Measurements from ENCODE around the gene HOXC6. TPM values are rescaled to one million over a fixed set of nuclear protein-coding genes. Genes with fewer than 3 reads are reported as not detected.
A peak's percentile ranks its signal among the peaks of the same experiment; 100 is the strongest.

HOXC6 gene
- total RNA-seq, 1 donor from 2014 or later = not detected

GRCh38 chr12:54000116-54001114 lies 27.8 kb upstream of the HOXC6 start, which contains the start of gene HOXC9:
Gene HOXC9, plus strand, starts transcription at chr12:54000161. Its CDS starts 28 bp downstream, at chr12:54000189.
- Histone ChIP-seq H3K27ac (no peak within 1 kb of the TSS), H3K9me3 (no peaks in the 10 kb centered on the region), H3K36me3 (no peaks in the 10 kb centered on the region), H3K27me3 (peaks cover 37% of the 10 kb centered on the region), H3K4me3 (peak within 1 kb of the TSS; percentile 25 to 31), H3K4me1 (peaks cover 24% of the 10 kb centered on the region)
- no peak for DNase-seq (ENCODE audit: extremely low spot score in 2 of 2)
- no peak for TF ChIP-seq POLR2AphosphoS5 (IDR thresholded peaks at IDR 0.05; ENCODE audit: insufficient read depth in 1 of 2, low read depth in 1 of 2)
- TF ChIP-seq CTCF (IDR thresholded peaks at IDR 0.05) = no peak
- no peak for TF ChIP-seq POLR2A (IDR thresholded peaks at IDR 0.05)
- intact Hi-C loops (cut with DNase I) = no loop called here

DNA sequence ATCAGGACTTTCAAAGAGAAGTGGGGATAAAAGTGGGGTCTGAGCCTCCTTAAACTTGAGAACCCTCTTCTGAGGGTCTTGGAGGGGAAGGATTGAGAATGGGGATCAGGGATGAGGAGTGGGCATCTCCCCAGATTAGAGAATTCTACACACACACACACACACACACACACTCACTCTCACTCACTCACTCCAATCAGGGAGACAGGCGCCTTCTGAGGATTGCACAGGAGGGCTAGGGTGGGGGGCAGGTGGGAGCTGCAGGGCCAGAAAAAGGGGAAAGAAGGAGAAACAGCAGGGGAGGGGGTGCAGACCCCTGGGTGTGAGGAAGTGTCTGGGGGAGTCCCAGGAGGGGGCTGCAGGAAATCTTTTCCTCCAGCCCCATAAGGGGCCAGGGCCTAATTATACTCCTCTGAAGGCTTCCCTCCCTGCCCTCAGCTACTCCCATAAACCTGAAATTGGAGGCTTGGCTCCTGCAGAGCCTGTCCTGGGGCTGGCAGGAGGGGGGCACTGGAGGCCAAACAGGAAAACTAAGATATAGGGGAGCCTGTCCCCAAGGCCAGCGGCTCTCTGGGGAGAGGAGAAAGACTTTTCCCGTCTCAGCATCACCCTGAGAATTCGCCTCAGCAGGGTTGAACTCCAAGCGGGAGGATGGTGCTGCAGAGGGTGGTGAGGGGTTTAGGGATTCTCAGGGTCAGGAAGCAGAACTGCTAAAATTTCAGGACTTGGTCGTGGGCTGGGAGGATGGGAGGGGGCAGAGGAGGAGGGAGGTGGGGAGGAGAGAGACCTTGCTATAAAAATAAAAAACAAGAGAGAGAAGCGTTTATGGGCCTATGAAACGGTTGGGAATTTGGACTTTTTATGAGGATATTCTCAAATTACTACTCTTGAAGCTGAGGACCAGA lies 26.7 kb upstream of the HOXC6 start:
- Histone ChIP-seq H3K27ac (no peak overlapping the region), H3K27me3 (peaks cover 32% of the 10 kb centered on the region), H3K36me3 (no peaks in the 10 kb centered on the region), H3K9me3 (no peaks in the 10 kb centered on the region), H3K4me1 (peaks cover 20% of the 10 kb centered on the region), H3K4me3 (no peak overlapping the region)
- TF ChIP-seq POLR2AphosphoS5 (IDR thresholded peaks at IDR 0.05; ENCODE audit: insufficient read depth in 1 of 2, low read depth in 1 of 2) (no peak), POLR2A (IDR thresholded peaks at IDR 0.05) (no peak), CTCF (IDR thresholded peaks at IDR 0.05) (no peak)
- DNase-seq (ENCODE audit: extremely low spot score in 2 of 2) = no peak
- intact Hi-C loops (cut with DNase I) = no loop called here

DNA sequence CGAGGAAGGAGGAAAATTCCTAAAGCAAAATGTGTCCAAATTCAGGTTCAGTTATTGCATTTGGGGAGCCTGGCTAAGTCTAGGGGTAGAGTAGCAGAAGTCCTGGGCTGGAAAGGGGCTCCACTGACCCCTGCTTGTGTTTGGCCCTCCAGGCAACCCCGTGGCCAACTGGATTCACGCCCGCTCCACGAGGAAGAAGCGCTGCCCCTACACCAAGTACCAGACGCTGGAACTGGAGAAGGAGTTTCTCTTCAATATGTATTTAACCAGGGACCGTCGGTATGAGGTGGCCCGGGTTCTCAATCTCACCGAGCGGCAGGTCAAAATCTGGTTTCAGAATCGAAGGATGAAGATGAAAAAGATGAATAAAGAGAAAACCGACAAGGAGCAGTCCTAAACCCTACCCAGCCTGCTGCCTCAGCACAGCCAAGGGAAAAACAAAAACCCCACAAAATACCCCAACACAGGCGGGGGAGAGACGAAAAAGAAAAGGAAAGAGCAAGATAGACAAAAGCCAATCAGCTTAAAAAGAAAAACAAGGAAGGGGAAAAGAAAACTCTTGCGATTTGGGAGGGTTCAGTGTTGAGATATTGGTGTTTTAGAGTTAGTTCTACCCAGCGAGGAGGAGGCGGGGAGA lies 25.8 kb upstream of the HOXC6 start:
- no peak overlapping the region for H3K27ac ChIP-seq
- no peaks in the 10 kb centered on the region for H3K36me3 ChIP-seq
- no peak overlapping the region for H3K4me3 ChIP-seq
- TF ChIP-seq POLR2A (IDR thresholded peaks at IDR 0.05) (no peak), CTCF (IDR thresholded peaks at IDR 0.05) (no peak), POLR2AphosphoS5 (IDR thresholded peaks at IDR 0.05; ENCODE audit: insufficient read depth in 1 of 2, low read depth in 1 of 2) (no peak)
- H3K9me3 ChIP-seq = no peaks in the 10 kb centered on the region
- H3K27me3 ChIP-seq = peaks cover 25% of the 10 kb centered on the region
- intact Hi-C loops (cut with DNase I) = no loop called here
- peaks cover 22% of the 10 kb centered on the region for H3K4me1 ChIP-seq
- no peak for DNase-seq (ENCODE audit: extremely low spot score in 2 of 2)

DNA sequence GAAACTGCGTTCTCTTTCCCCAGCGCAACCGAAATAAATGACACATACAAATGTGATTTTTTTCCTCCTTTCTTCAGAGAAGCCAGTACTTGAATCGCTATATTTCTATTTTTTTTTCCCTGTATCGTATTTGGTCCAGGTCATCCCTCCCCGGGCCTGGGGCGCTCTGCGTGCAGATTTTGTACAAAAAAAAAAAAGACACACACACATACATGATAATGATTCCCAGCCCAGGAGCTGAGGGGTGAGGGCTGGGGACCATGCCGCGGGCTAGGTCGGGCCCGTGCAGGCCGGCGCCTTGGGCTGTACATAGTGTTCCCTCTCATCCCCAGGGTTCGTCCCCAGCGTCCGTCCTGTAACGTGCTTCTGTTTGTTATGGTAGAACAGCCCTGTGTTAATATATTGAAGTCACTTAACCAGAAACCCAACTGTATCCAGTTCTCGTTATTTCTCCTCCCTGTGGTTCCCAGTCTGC lies 25.3 kb upstream of the HOXC6 start:
- no peak for DNase-seq (ENCODE audit: extremely low spot score in 2 of 2)
- Histone ChIP-seq H3K4me3 (no peak overlapping the region), H3K4me1 (peaks cover 22% of the 10 kb centered on the region), H3K27ac (no peak overlapping the region), H3K27me3 (peaks cover 21% of the 10 kb centered on the region), H3K9me3 (no peaks in the 10 kb centered on the region), H3K36me3 (no peaks in the 10 kb centered on the region)
- TF ChIP-seq CTCF (IDR thresholded peaks at IDR 0.05) = no peak
- no peak for TF ChIP-seq POLR2A (IDR thresholded peaks at IDR 0.05)
- TF ChIP-seq POLR2AphosphoS5 (IDR thresholded peaks at IDR 0.05; ENCODE audit: insufficient read depth in 1 of 2, low read depth in 1 of 2) = no peak
- intact Hi-C loops (cut with DNase I) = no loop called here
